NOMO-1 treated with DMSO at 0.1 percent for 48 hours (cell line): ENCODE results near the gene DNAJC13.
"Not testable (repeated sequence)": the region's sequence is repeated elsewhere in the genome, so short reads cannot be mapped to it uniquely, and the experiment has no call there.

Experiments used
- DNase-seq: peaks from one replicate; lab custom pipeline; 2025; ENCODE audit not compliant: unreplicated experiment; lab: John Stamatoyannopoulos, UW

DNAJC13 gene

DNA sequence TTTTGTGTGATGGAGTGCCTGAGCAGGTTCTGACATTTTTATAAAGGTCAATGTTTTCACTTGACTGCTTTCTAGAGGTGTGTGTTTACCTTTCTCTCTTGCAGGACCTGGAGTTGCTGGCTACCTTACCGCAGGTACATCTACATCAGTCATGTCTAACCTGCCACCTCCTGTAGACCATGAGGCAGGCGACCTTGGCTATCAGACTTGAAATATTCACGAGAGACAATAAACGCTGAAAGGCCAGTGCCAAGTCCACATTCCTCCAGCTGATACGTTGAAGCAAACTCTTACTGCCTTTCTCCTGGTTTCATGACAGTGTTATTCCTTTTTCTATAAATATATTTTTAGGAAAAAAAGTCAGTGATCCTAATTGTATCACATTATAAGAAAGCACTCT is 120.8 kb downstream of the DNAJC13 start:
- no peak for DNase-seq

DNA sequence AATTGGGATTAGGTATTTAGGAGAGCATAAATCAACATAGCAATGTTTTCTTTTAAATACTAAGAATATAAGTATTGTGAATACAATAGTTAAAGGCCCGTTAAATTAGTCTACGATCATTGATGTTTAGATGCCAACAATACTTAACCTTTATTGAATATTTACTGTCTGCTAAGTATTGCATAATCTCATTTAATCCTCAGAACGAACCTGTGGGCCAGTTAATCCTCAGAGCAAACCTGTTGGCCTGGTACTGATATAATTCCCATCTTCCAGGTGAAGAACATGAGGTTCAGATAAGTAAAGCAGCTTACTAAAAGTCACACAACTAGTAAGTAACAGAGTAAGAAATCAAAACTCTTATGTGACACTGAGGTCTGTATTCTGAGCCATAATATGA is 122.4 kb downstream of the DNAJC13 start:
- no peak for DNase-seq

DNA sequence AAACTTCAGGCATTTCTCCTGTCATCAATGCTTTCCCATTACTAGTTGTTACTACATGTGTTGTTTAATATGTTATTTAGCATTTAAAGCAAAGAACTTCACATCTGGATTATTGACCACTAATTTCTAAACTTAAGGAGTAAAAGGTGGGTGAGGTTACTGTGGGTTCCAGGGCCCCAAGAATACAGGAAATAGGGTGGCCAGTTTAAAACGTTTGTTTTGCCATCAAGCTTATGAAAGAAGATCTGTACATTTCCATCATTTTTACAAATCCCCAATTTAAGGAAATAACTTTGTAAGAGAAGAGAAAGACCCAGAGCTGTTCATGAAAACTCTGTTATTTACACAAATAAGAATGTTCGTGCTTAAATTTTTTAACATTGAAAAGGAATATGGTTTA is 125.3 kb downstream of the DNAJC13 start:
- no peak for DNase-seq

DNA sequence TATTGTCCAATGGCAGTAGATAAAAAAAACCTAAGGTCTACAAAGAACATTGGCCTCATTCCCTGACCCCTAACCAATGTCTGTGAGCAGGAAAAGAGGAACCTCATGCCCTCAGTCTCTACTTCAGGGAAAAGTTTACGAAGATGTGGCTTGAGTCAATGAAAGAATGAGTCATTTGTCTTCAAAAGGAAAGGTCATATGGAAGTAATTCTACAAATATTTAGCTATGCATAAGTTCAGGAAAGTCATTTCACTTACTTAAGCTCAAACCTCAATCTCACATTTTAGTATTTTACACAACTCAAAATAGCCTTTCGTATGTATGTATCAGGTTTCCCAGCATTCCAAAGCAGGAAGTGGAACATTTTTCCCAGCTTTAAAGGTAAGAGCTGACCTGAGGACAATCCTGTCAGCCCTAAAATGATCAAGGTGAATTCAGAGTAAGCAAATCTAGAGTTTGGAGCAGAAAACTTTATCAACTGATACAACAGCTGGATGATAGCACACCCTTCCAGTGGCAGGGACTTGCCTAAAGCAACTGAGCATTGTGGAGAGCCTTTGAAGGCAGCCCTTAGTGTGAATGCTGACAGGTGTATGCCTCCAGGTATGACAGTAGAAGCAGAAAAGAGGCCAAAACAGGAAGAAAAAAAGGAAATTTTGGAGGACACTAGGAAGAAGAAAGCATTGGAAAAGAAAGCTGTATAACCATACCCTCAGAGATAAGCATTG is 125.9 kb downstream of the DNAJC13 start:
- DNase-seq, result peak; percentile 83

DNA sequence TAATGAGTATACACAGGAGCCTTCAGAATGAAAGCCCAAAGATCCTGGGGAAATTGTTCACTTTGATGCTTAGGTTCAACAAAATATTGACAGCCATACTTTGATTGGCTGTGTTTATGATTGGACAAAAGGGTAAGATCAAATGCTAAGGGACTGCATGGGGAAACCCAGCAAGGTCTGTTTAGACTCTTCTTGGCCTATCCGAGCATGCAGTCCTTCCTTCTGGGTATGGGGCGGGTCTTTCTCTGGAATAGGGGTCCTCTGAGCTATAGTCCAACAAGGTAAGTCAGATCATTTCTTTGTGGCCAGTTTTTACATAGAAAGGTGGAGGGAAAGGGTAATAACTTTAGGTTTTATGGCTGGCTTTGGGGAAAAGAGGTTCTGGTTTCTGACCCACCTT is 126.8 kb downstream of the DNAJC13 start:
- no peak for DNase-seq

DNA sequence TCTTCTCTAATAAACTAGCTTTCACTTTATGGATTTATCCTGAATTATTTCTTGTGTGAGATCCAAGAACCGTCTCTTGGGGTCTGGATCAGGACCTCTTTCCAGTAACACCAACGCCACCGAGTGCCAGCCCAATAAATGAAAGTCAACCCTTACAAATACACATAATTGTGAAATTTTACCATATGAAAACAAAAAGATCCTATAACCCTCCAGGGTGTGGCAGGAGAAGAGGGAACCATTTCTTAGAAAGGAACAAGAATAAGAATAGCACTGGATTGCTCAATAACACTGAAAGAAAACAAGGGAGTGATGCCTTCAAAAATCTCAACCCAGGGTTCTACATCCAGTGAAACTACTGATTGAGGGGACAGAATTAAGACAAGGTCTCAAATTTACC is 128.2 kb downstream of the DNAJC13 start:
- DNase-seq, result peak; percentile 69

- DNase-seq, result no peak
Measured at GRCh38 chr3:132549169-132549568, 131.9 kb downstream of the DNAJC13 start.

GRCh38 chr3:132549890-132550578 is 132.7 kb downstream of the DNAJC13 start:
- peak; percentile 23 for DNase-seq

- DNase-seq, result peak; percentile 45
Measured at GRCh38 chr3:132550579-132551305, 133.4 kb downstream of the DNAJC13 start.

- no peak for DNase-seq
Measured at GRCh38 chr3:132553826-132554225, 136.5 kb downstream of the DNAJC13 start.

DNA sequence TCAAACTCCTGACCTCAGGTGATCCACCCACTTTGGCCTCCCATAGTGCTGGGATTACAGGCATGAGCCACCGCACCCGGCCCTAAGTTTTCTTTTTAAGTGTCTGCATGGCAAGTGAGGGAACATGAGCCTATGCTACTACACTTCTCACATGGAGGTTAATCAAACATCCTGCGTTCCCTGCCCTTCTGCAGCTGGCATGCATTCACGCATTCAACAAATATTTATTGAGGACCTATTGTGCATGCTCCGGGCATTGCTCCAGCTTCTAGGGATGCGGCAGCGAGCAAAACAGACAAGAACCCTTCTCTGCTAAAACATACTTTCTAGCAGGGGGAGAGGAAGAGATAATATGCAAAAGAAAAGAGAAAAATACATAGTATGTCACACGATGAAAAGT is 137.1 kb downstream of the DNAJC13 start:
- no peak for DNase-seq

- no peak for DNase-seq
Measured at GRCh38 chr3:132555306-132556035, 138.2 kb downstream of the DNAJC13 start.

DNA sequence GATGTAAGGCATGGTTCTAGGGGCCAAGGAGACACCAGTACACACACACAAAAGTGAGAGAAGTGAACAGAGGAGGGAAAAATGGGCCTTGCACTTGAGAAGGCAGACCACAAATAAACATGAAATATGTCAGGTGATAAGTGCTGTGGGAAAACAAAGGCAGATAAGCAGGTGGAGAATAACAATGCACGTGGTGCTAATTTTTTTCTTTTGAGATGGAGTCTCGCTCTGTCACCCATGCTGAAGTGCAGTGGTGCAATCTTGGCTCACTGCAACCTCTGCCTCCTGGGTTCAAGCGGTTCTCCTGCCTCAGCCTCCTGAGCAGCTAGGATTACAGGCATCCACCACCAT is 138.7 kb downstream of the DNAJC13 start:
- not testable (repeated sequence) for DNase-seq

DNA sequence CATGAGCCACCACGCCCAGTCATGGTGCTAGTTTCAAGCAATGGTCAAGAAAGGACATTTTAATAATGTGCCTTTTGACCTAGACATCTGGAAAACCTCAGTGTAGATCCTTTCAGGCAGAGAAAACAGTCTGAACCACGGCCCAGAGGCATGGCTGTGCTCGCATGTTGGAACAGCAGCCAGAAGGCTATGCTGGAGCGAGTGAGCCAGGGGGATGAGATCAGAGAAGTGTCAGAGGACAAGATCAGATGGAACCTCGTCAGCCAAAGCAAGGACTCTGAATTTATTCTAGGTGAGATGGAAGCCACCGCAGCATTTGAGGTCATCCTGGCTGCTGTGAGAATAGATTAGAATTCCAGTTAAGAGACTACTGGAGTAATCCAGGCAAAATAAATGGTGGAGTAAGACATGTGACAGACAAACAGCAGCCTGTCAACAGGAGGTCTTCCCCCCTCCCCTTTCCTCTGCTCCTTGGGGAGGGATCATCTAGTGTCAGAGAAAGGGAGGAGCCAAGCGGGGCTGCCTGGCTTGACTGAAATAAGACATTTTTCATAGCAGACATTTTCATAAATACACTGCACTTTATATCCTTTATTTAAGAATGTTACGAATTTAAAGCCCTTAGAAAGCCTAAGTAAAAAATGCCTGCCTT is 139.3 kb downstream of the DNAJC13 start:
- no peak for DNase-seq

GRCh38 chr3:132561003-132561402 is 143.7 kb downstream of the DNAJC13 start:
- no peak for DNase-seq

DNA sequence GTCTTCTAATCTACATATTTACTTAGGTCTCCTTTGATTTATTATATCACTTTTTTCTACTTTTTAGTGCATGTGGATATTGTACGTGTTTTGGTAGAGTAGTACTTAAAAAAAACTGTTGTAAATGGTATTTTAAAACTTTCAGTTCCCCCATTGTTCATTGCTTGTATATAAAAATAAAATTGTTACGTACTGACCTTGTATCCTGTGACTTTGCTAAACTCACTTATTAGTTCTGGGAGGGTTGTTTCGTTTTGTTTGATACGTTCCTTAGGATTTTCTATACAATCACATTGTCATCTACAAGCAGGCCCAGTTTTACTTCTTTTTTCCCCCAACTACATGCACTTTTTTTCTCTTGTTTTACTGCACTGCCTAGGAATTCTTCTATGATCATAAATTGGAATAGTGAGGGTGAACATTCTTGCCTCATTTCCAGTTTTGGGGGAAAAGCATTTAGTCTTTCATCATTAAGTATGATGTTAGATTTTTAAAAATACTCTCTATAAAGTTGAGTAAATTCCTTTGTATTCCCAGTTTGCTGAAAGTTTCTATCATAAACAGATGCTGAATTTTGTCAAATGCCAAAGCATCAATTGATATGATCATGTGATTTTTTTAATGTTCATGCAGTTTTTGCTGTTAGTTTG is 146.2 kb downstream of the DNAJC13 start:
- peak; percentile 55 for DNase-seq

DNA sequence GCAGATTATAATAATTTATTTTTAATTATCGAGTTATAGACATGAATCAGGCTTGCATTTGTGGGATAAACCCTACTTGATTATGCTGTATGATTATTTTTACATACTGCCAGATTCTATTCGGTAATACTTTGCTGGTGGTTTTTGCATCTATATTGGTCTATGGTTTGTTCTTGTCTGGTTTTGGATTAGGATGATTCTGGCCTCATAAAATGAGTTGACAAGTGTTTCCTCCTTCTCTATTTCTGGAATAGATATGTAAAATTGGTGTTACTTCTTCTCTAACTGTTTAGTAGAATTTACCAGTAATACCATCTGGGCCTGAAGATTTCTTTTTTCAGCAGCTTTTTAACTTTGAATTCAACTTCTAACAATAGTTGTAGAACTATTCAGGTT is 146.8 kb downstream of the DNAJC13 start:
- peak; percentile 5 for DNase-seq

GRCh38 chr3:132568422-132568821 is 151.1 kb downstream of the DNAJC13 start:
- DNase-seq, result no peak

- DNase-seq, result no peak
Measured at GRCh38 chr3:132569153-132569552, 151.9 kb downstream of the DNAJC13 start.

DNA sequence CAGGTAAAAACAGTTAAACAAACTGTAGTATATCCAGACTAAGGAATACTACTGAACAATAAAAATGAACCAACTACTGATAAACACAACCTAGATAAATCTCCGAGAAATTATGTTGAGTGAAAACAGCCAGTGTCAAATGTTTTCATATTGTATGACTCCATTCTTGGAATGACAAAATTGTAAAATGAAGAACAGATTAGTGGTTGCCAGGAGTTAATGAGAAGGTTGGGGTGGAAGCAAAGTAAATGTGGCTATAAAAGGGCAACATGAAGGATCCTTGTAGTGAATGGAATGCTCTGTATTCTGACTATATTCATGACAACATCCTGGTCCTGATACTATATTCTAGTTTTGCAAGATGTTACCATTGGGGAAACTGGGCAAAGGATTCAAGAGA is 152.3 kb downstream of the DNAJC13 start:
- no peak for DNase-seq
